ENCODE data around the gene SH3BP4.

Gene SH3BP4

GRCh38 chr2:234985608-234986245, 33.9 kb downstream of the SH3BP4 start:
- no peak for ATAC-seq (replicated peaks; ENCODE audit: extremely low read depth, poor library complexity, severe bottlenecking)
- Mint-ChIP-seq H3K27me3 (peaks cover 38% of the 10 kb centered on the region), H3K9me3 (no peaks in the 10 kb centered on the region), H3K36me3 (ENCODE audit: insufficient read depth) (no peaks in the 10 kb centered on the region), H3K27ac (ENCODE audit: low read depth) (no peak overlapping the region), H3K4me1 (no peaks in the 10 kb centered on the region), H3K4me3 (no peak overlapping the region)
- DNase-seq (ENCODE audit: low spot score in 2 of 2), result no peak

DNA sequence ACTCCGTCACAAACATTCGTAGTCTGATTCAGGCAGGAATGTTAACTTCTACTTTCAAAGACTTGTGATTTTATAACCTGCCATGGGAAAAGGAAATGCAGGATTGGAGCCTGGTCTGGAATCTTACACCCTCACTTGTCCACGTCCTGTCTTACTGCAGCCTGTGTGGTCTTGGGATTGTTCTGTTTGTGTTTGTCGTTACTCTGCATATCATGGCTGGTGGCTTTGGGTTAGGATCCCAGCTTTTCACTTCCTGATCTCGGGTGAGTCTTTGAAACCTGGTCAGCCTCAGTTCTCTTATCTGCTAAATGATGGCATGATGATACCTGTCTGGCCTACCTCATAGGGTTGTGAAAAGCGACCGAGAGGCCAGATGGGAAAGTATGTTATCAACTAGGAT, 34.6 kb downstream of the SH3BP4 start:
- Mint-ChIP-seq H3K4me1 (no peaks in the 10 kb centered on the region), H3K4me3 (no peak overlapping the region), H3K27ac (ENCODE audit: low read depth) (no peak overlapping the region), H3K9me3 (no peaks in the 10 kb centered on the region), H3K27me3 (peaks cover 44% of the 10 kb centered on the region), H3K36me3 (ENCODE audit: insufficient read depth) (no peaks in the 10 kb centered on the region)
- DNase-seq (ENCODE audit: low spot score in 2 of 2) (no peak), ATAC-seq (replicated peaks; ENCODE audit: extremely low read depth, poor library complexity, severe bottlenecking) (no peak)

DNA sequence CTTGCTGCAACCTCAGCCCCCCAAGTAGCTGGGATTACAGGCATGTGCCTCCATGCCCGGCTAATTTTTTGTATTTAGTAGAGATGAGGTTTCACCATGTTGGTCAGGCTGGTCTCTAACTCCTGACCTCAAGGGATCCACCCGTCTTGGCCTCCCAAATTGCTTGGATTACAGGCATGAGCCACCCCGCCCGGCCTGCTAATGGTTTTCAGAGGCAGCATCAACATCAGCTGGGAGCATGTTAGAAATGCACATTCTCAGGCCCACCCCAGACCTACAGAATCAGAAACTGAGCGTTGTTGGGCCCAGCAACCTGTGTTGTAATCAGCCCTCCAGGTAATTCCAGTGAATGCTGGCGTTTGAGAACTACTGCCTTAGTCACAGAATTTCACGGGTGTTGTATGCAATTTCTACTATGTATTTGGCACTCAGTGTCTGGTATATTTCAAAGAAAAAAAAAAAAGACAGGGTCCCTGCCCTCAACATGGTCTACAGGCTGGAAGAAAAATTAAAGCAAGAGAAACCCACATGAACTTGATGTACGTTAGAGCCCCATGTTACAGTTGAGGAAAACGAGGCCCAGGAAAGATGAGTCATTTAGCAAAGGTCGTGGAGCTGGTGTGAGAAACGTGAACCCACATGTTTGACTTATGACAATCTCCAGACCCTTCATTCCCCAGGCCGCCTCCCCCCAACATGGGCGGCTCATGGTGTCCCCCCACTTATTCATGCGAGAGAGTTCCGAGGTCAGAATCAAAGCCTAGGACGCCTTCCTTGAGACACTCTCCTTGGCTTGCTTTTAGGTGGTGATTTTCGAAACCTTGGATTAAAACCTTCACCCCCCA, 35.3 kb downstream of the SH3BP4 start:
- H3K4me1 Mint-ChIP-seq, result no peaks in the 10 kb centered on the region
- H3K27me3 Mint-ChIP-seq, result peaks cover 40% of the 10 kb centered on the region
- no peak overlapping the region for H3K27ac Mint-ChIP-seq (ENCODE audit: low read depth)
- no peak for ATAC-seq (replicated peaks; ENCODE audit: extremely low read depth, poor library complexity, severe bottlenecking)
- H3K36me3 Mint-ChIP-seq (ENCODE audit: insufficient read depth), result no peaks in the 10 kb centered on the region
- no peak for DNase-seq (ENCODE audit: low spot score in 2 of 2)
- H3K9me3 Mint-ChIP-seq, result no peaks in the 10 kb centered on the region
- no peak overlapping the region for H3K4me3 Mint-ChIP-seq

DNA sequence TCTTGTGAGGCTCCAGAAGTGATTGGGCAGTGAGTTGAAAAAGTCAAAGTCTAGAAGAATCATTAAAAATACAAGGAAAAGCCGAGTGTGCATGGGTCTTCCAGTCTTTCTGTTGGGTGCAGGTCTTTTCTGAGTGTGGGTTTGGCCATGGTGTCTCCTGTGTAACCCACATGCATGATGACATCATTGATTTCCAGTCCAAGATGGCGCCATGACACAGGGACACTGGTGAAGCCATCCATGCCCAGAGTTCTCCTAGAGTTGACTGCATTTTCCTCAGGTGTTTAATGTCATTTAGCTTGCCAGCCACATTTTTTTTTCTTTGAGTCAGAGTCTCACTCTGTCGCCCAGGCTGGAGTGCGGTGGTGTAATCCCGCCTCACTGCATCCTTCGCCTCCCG, 35.9 kb downstream of the SH3BP4 start:
- Mint-ChIP-seq H3K27me3 (peaks cover 34% of the 10 kb centered on the region), H3K27ac (ENCODE audit: low read depth) (no peak overlapping the region), H3K36me3 (ENCODE audit: insufficient read depth) (no peaks in the 10 kb centered on the region), H3K4me3 (no peak overlapping the region), H3K4me1 (no peaks in the 10 kb centered on the region), H3K9me3 (no peaks in the 10 kb centered on the region)
- ATAC-seq (replicated peaks; ENCODE audit: extremely low read depth, poor library complexity, severe bottlenecking) (no peak), DNase-seq (ENCODE audit: low spot score in 2 of 2) (no peak)

DNA sequence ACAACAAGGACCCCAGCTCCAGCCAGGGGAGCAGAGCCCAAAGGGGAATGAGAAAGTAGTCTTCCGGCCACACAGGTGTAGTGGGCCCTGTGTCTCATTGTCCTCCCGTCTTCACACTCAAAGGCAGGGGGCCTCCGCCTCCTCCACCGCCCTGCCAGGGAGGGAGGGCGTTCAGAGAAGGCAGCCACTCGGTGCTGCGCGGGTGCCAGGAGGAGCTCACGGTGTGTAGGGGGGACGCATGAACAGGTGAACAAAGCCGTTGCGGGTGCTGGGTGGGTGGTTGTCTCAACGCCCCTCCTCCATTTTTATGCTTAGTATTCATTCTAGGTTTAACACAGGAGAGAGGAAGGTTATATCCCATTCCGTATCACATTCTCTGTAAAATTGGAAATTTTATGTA, 36.7 kb downstream of the SH3BP4 start:
- Mint-ChIP-seq H3K36me3 (ENCODE audit: insufficient read depth) (peaks cover 2% of the 10 kb centered on the region), H3K9me3 (no peaks in the 10 kb centered on the region), H3K4me1 (peaks cover under 1% of the 10 kb centered on the region), H3K27ac (ENCODE audit: low read depth) (no peak overlapping the region), H3K4me3 (no peak overlapping the region), H3K27me3 (peaks cover 35% of the 10 kb centered on the region)
- no peak for ATAC-seq (replicated peaks; ENCODE audit: extremely low read depth, poor library complexity, severe bottlenecking)
- no peak for DNase-seq (ENCODE audit: low spot score in 2 of 2)

DNA sequence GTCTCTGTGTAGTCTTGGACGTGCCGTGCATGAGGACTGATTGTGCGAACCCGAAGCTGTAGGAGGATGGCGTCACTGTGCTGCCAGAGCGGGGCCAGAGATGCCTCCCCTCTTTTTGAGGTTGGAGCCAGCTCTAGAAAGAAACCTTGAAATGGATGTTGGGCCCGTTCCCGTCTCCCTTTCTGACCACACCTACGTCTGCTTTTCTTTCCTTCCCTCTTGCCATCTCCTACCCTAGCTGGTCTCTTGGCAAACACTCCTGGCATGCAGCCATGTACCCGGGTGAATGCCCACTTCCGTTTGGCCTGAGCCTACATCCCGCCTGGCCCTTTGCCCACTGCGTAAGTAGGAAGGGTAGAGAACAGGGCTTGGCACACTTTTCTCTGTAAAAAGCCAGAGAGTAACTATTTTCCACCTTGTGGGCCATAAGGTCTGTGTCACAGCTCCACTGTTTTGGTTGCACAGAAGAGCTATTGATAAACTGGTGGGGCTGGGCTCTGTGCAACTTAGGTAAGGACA, 37.4 kb downstream of the SH3BP4 start:
- Mint-ChIP-seq H3K4me3 (no peak overlapping the region), H3K27me3 (peaks cover 43% of the 10 kb centered on the region), H3K27ac (ENCODE audit: low read depth) (no peak overlapping the region), H3K4me1 (peaks cover 8% of the 10 kb centered on the region), H3K9me3 (no peaks in the 10 kb centered on the region), H3K36me3 (ENCODE audit: insufficient read depth) (peaks cover 2% of the 10 kb centered on the region)
- no peak for DNase-seq (ENCODE audit: low spot score in 2 of 2)
- ATAC-seq (replicated peaks; ENCODE audit: extremely low read depth, poor library complexity, severe bottlenecking), result no peak

DNA sequence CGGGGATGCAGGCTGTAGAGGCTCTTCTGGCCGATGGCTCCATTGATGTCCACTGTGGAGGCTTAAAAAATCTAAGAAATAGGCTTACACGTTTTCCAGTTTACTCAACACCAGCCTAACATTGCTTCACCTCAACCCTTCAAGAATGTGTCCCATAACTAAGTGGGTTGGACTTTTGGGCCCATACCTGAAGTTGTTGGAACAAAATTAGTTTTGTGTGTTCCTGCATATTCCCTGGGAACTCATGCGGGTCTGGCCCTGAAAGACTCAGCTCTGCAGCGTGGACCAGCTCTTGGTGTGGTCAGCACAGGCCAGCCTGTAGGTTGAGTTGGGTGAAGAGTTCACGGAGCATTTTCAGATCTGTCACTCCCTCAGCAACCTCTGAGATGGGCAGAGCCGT, 38.5 kb downstream of the SH3BP4 start:
- ATAC-seq (replicated peaks; ENCODE audit: extremely low read depth, poor library complexity, severe bottlenecking), result no peak

GRCh38 chr2:234991290-234991689, 39.5 kb downstream of the SH3BP4 start:
- DNase-seq (ENCODE audit: low spot score in 2 of 2), result no peak
- Mint-ChIP-seq H3K4me1 (peaks cover 8% of the 10 kb centered on the region), H3K9me3 (no peaks in the 10 kb centered on the region), H3K27me3 (peaks cover 59% of the 10 kb centered on the region), H3K27ac (ENCODE audit: low read depth) (no peak overlapping the region), H3K4me3 (no peak overlapping the region), H3K36me3 (ENCODE audit: insufficient read depth) (peaks cover 2% of the 10 kb centered on the region)
- no peak for ATAC-seq (replicated peaks; ENCODE audit: extremely low read depth, poor library complexity, severe bottlenecking)

More for the DNA sequence above, 38.5 kb downstream of the SH3BP4 start:
- Mint-ChIP-seq H3K27me3 (peaks cover 50% of the 10 kb centered on the region), H3K36me3 (ENCODE audit: insufficient read depth) (peaks cover 2% of the 10 kb centered on the region), H3K9me3 (no peaks in the 10 kb centered on the region), H3K27ac (ENCODE audit: low read depth) (no peak overlapping the region), H3K4me3 (no peak overlapping the region), H3K4me1 (peaks cover 8% of the 10 kb centered on the region)
- DNase-seq (ENCODE audit: low spot score in 2 of 2), result no peak

- H3K4me1 Mint-ChIP-seq, result peaks cover 8% of the 10 kb centered on the region
- no peak overlapping the region for H3K4me3 Mint-ChIP-seq
- H3K27me3 Mint-ChIP-seq, result peaks cover 59% of the 10 kb centered on the region
- H3K9me3 Mint-ChIP-seq, result no peaks in the 10 kb centered on the region
- H3K27ac Mint-ChIP-seq (ENCODE audit: low read depth), result no peak overlapping the region
- peaks cover 2% of the 10 kb centered on the region for H3K36me3 Mint-ChIP-seq (ENCODE audit: insufficient read depth)
- DNase-seq (ENCODE audit: low spot score in 2 of 2), result no peak
- no peak for ATAC-seq (replicated peaks; ENCODE audit: extremely low read depth, poor library complexity, severe bottlenecking)
These were observed 40.0 kb downstream of the SH3BP4 start for GRCh38 chr2:234991793-234992192.

GRCh38 chr2:234992196-234992595, 40.4 kb downstream of the SH3BP4 start:
- H3K4me3 Mint-ChIP-seq, result no peak overlapping the region
- peaks cover 59% of the 10 kb centered on the region for H3K27me3 Mint-ChIP-seq
- H3K27ac Mint-ChIP-seq (ENCODE audit: low read depth), result no peak overlapping the region
- DNase-seq (ENCODE audit: low spot score in 2 of 2) (no peak), ATAC-seq (replicated peaks; ENCODE audit: extremely low read depth, poor library complexity, severe bottlenecking) (no peak)
- H3K9me3 Mint-ChIP-seq, result no peaks in the 10 kb centered on the region
- H3K4me1 Mint-ChIP-seq, result peaks cover 8% of the 10 kb centered on the region
- H3K36me3 Mint-ChIP-seq (ENCODE audit: insufficient read depth), result peaks cover 2% of the 10 kb centered on the region

GRCh38 chr2:234992624-234993349, 41.0 kb downstream of the SH3BP4 start:
- H3K9me3 Mint-ChIP-seq, result no peaks in the 10 kb centered on the region
- peaks cover 59% of the 10 kb centered on the region for H3K27me3 Mint-ChIP-seq
- no peak overlapping the region for H3K27ac Mint-ChIP-seq (ENCODE audit: low read depth)
- H3K36me3 Mint-ChIP-seq (ENCODE audit: insufficient read depth), result peaks cover 2% of the 10 kb centered on the region
- no peak overlapping the region for H3K4me3 Mint-ChIP-seq
- peaks cover 8% of the 10 kb centered on the region for H3K4me1 Mint-ChIP-seq
- ATAC-seq (replicated peaks; ENCODE audit: extremely low read depth, poor library complexity, severe bottlenecking) (no peak), DNase-seq (ENCODE audit: low spot score in 2 of 2) (no peak)

DNA sequence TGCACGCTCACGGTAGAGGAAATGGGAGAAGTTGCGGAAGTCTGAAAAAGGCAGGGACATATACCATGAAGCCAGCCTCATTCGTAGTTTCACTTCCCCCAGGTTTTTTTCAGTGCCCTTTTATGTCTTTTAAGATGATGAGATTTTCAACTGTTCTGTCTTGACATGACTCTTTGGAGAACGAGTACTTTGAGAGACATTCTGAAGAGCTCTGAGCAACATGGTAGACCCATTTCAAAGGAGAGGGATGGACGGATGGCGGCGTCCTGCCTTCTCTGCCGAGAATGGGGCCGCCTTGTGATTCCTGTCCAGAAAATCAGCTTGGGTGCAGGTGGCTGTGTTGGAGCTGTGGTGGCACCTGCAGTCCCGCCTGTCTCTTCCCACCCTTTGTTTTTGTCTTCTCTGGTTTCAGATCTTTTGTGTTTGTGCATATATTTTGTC, 41.7 kb downstream of the SH3BP4 start:
- no peak overlapping the region for H3K27ac Mint-ChIP-seq (ENCODE audit: low read depth)

More for the DNA sequence above, 41.7 kb downstream of the SH3BP4 start:
- DNase-seq (ENCODE audit: low spot score in 2 of 2) (no peak), ATAC-seq (replicated peaks; ENCODE audit: extremely low read depth, poor library complexity, severe bottlenecking) (no peak)
- Mint-ChIP-seq H3K27me3 (peaks cover 57% of the 10 kb centered on the region), H3K9me3 (no peaks in the 10 kb centered on the region), H3K4me1 (peaks cover 8% of the 10 kb centered on the region), H3K4me3 (no peak overlapping the region), H3K36me3 (ENCODE audit: insufficient read depth) (peaks cover 2% of the 10 kb centered on the region)
